Gastrocnemius medialis (tissue), 4 donors: ENCODE data around the gene NELL2. TPM values are rescaled to one million over a fixed set of nuclear protein-coding genes. Genes with fewer than 3 reads are reported as not detected.
"Not testable (repeated sequence)": the region's sequence is repeated elsewhere in the genome, so short reads cannot be mapped to it uniquely, and the experiment has no call there.

Source experiments
- ATAC-seq, 2 donors: fragments of 150-250 bp; one replicate each; pipeline ENCODE4 v1.9.1; 2016
- DNase-seq, 2 donors: peaks; one replicate each; pipeline ENCODE4 v3.0.0-alpha.2; 2019
- H3K27ac ChIP-seq, 4 donors: fragments of 200-600 bp; sonication (generic); 1 replicate in 1 of 4; 2 replicates in 3 of 4; pipeline ENCODE4 v1.5.1; 2016 to 2018; ENCODE audit warnings: mild to moderate bottlenecking in 2 of 4, moderate library complexity in 1 of 4
- H3K27me3 ChIP-seq, 3 donors: fragments of 200-600 bp; sonication (generic) in 2 of 3; 1 replicate in 1 of 3; 2 replicates in 2 of 3; pipeline versions ENCODE4 v1.5.1 to v1.6.0; 2016 to 2019; ENCODE audit warnings: mild to moderate bottlenecking in 1 of 3, moderate library complexity in 1 of 3
- H3K36me3 ChIP-seq, 2 donors: fragments of 200-600 bp; sonication (generic) in 1 of 2; one replicate each; pipeline ENCODE4 v1.5.1; 2017 to 2018
- H3K4me1 ChIP-seq, 2 donors: fragments of 200-600 bp; sonication (generic) in 1 of 2; one replicate each; pipeline ENCODE4 v1.5.1; 2016 to 2017; ENCODE audit warnings: mild to moderate bottlenecking in 2 of 2
- H3K4me3 ChIP-seq, 4 donors: fragments of 200-600 bp; sonication (generic) in 3 of 4; 1 replicate in 1 of 4; 2 replicates in 3 of 4; pipeline ENCODE4 v1.5.1; 2016 to 2019; ENCODE audit warnings: mild to moderate bottlenecking in 2 of 4
- H3K9me3 ChIP-seq, 3 donors: fragments of 200-600 bp; sonication (generic) in 2 of 3; 1 replicate in 1 of 3; 2 replicates in 2 of 3; pipeline ENCODE4 v1.5.1; 2016 to 2019
- POLR2A ChIP-seq, 2 donors: fragments of 450-650 bp; IDR thresholded peaks; one replicate each; pipeline ENCODE4 v1.6.1; 2017; ENCODE audit warnings: antibody characterized with exemption in 2 of 2, mild to moderate bottlenecking in 2 of 2, moderate library complexity in 2 of 2
- in situ Hi-C, 4 donors: fragments of 200-750 bp; cut with MboI; loops; one replicate each; pipeline versions ENCODE4 v1.15.0 to v1.8.0; 2017; ENCODE audit warnings: low sequenced_read_pairs in 4 of 4
- intact Hi-C: fragments of 100-400 bp; cut with DNase I; formaldehyde crosslinking; loops from one replicate; pipeline ENCODE4 v1.15.1; 2023; ENCODE audit warnings: low total_unique reads
- total RNA-seq, 4 donors: library from RNA; depleted of rRNA; stranded (reverse); fragments of >200 nt; gene quantifications; one replicate each; pipeline versions ENCODE4 v1.1.0 to v1.2.3, GENCODE V29; 2016
- TF ChIP-seq, protein P1 (sequence below), 5 experiments: fragments of 450-650 bp in 3 of 5; fragments of 200-600 bp in 2 of 5; sonication (generic) in 2 of 5; IDR thresholded peaks in 4 of 5; conservative IDR thresholded peaks in 1 of 5; 1 replicate in 4 of 5; 2 replicates in 1 of 5; pipeline ENCODE4 v1.5.1; 2016 to 2019; ENCODE audit warnings: antibody characterized with exemption in 5 of 5, mild to moderate bottlenecking in 3 of 5, moderate library complexity in 3 of 5

NELL2 gene
- under 1 TPM in 2 of 4 donors, not detected in 2; 0.58 to 0.82 TPM for total RNA-seq

DNA sequence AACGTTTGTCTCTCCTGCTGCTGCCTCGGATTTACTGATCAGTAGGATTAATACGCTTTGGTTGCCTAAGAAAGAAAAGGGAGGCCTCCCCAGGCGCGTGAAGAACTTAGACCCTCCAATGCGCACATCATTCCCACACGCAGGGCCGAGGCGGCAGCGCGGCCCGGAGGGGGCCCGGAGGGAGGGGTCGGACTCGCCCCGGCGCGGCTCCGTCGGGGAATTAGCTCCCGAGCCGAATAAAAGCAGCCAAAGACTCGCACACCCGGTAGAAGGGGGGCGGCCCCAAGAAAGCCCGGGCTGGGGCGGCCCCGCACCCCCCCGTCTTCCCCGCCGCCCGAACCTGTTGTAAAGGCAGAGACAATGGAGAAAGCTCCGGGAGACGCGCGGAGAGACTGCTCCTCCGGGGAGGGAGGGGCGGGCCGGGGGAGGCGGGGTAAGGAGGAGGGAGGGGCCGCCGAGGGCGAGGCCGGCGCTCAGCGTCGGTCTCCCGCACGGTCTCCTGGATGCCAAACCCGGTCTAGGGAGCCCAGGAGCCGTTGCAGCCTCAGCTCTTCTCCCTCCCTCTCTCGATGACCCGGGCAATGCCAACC is at the start of gene NELL2:
Gene NELL2 (minus strand): TSS at position 362 of the 590 bp plus-strand sequence. CDS start 446 bp downstream, outside the sequence.
- Histone ChIP-seq H3K9me3 (peaks cover 0 to 4% (median 0%) of the 10 kb centered on the region in 3 donors), H3K4me1 (peaks cover 8 to 22% of the 10 kb centered on the region in 2 donors), H3K36me3 (no peaks in the 10 kb centered on the region), H3K4me3 (peak within 1 kb of the TSS; percentile 52 to 75 (median 62)), H3K27ac (no peak within 1 kb of the TSS), H3K27me3 (peaks cover 30 to 60% (median 49%) of the 10 kb centered on the region in 3 donors)
- no peak for TF ChIP-seq POLR2A (IDR thresholded peaks at IDR 0.05)
- TF ChIP-seq, protein P1, sequence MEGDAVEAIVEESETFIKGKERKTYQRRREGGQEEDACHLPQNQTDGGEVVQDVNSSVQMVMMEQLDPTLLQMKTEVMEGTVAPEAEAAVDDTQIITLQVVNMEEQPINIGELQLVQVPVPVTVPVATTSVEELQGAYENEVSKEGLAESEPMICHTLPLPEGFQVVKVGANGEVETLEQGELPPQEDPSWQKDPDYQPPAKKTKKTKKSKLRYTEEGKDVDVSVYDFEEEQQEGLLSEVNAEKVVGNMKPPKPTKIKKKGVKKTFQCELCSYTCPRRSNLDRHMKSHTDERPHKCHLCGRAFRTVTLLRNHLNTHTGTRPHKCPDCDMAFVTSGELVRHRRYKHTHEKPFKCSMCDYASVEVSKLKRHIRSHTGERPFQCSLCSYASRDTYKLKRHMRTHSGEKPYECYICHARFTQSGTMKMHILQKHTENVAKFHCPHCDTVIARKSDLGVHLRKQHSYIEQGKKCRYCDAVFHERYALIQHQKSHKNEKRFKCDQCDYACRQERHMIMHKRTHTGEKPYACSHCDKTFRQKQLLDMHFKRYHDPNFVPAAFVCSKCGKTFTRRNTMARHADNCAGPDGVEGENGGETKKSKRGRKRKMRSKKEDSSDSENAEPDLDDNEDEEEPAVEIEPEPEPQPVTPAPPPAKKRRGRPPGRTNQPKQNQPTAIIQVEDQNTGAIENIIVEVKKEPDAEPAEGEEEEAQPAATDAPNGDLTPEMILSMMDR (IDR thresholded peaks at IDR 0.05 in 4 of 5, conservative IDR thresholded peaks at IDR 0.05 in 1 of 5): no peak
- intact Hi-C loops (no loop called here), in situ Hi-C loops (no loop called here)
- no peak for DNase-seq
- peak in 1 of 2 donors; percentile 39 for ATAC-seq

- no peak for ATAC-seq
- intact Hi-C loops: no loop called here
- TF ChIP-seq POLR2A (IDR thresholded peaks at IDR 0.05): no peak
- TF ChIP-seq, protein P1 (IDR thresholded peaks at IDR 0.05 in 4 of 5, conservative IDR thresholded peaks at IDR 0.05 in 1 of 5): no peak
- H3K27ac ChIP-seq: no peak overlapping the region
- no peaks in the 10 kb centered on the region for H3K27me3 ChIP-seq
- H3K4me3 ChIP-seq: no peak overlapping the region
- no peaks in the 10 kb centered on the region for H3K4me1 ChIP-seq
- in situ Hi-C loops: no loop called here
- DNase-seq: no peak
- no peaks in the 10 kb centered on the region for H3K36me3 ChIP-seq
- no peaks in the 10 kb centered on the region for H3K9me3 ChIP-seq
Observed at GRCh38 chr12:44921736-44922135, 45.6 kb upstream of the NELL2 start.

- Histone ChIP-seq H3K4me1 (no peaks in the 10 kb centered on the region), H3K27me3 (no peaks in the 10 kb centered on the region), H3K36me3 (no peaks in the 10 kb centered on the region), H3K9me3 (no peaks in the 10 kb centered on the region), H3K27ac (no peak overlapping the region), H3K4me3 (no peak overlapping the region)
- in situ Hi-C loops (no loop called here), intact Hi-C loops (no loop called here)
- DNase-seq (no peak), ATAC-seq (no peak)
- TF ChIP-seq POLR2A (IDR thresholded peaks at IDR 0.05): no peak
- TF ChIP-seq, protein P1 (IDR thresholded peaks at IDR 0.05 in 4 of 5, conservative IDR thresholded peaks at IDR 0.05 in 1 of 5): no peak
Observed at GRCh38 chr12:44917141-44917540, 41.0 kb upstream of the NELL2 start.

DNA sequence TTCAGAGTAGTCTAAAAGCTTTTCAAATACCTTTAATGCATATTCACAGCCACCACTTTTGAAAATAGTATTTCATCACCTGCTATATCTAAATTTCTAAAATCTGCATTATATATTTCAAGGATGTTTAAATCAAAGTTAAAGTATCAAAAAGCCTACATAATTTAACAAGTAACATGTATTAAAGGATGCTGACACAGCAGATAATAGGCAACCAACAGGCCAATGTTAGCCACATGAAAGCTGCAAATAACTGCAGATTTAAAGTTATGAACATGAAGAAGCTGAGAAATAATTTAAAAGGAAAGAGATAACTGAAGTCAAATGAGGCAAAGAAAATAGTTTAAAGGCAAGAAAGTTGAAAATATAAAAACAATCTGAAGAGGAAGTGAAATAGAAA is 39.8 kb upstream of the NELL2 start:
- H3K36me3 ChIP-seq: no peaks in the 10 kb centered on the region
- H3K4me3 ChIP-seq: no peak overlapping the region
- no peaks in the 10 kb centered on the region for H3K27me3 ChIP-seq
- DNase-seq: no peak
- no peaks in the 10 kb centered on the region for H3K4me1 ChIP-seq
- no peak for ATAC-seq
- no peak overlapping the region for H3K27ac ChIP-seq
- in situ Hi-C loops: no loop called here
- no peak for TF ChIP-seq POLR2A (IDR thresholded peaks at IDR 0.05)
- TF ChIP-seq, protein P1 (IDR thresholded peaks at IDR 0.05 in 4 of 5, conservative IDR thresholded peaks at IDR 0.05 in 1 of 5): no peak
- intact Hi-C loops: no loop called here
- H3K9me3 ChIP-seq: no peaks in the 10 kb centered on the region

DNA sequence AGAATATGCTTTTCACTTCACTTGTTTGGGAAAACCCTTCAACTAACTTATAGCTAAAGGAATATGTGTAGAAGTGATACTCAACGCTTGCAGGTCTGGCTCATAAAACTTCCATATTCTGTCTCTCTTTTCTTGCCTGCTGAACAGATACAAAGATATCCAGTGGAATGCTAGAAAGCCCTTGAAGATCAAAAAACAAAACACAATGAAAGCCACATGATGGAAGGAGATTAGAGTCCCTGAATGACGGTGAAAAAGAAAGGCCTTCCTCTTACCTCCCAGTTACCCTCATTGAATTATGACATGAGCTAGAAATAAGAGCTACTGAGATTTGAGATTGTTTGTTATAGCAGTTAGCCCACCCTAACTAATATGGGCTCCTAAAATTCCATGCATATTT is 28.2 kb upstream of the NELL2 start:
- Histone ChIP-seq H3K36me3 (no peaks in the 10 kb centered on the region), H3K27ac (no peak overlapping the region), H3K4me1 (no peaks in the 10 kb centered on the region), H3K27me3 (no peaks in the 10 kb centered on the region), H3K9me3 (no peaks in the 10 kb centered on the region), H3K4me3 (no peak overlapping the region)
- intact Hi-C loops: no loop called here
- in situ Hi-C loops: no loop called here
- ATAC-seq (no peak), DNase-seq (no peak)
- TF ChIP-seq POLR2A (IDR thresholded peaks at IDR 0.05): no peak
- TF ChIP-seq, protein P1 (IDR thresholded peaks at IDR 0.05 in 4 of 5, conservative IDR thresholded peaks at IDR 0.05 in 1 of 5): no peak

- in situ Hi-C loops, intact Hi-C loops, H3K4me1 ChIP-seq, H3K4me3 ChIP-seq, H3K9me3 ChIP-seq, H3K36me3 ChIP-seq, DNase-seq, ATAC-seq, H3K27ac ChIP-seq, H3K27me3 ChIP-seq: not testable (repeated sequence)
Observed at GRCh38 chr12:44898108-44898507, 22.0 kb upstream of the NELL2 start.
